H1 (cell line): ENCODE measurements around the gene TAX1BP1. TPM values are rescaled to one million over a fixed set of nuclear protein-coding genes. Genes with fewer than 3 reads are reported as not detected.
A peak's percentile ranks its signal among the peaks of the same experiment; 100 is the strongest.

Experiments used
- CTCF ChIA-PET: fragments of 300-600 bp; sonication (Branson Sonifier 250); formaldehyde crosslinking; loops from one replicate; lab custom pipeline; 2021; ENCODE audit not compliant: partially characterized antibody; lab: Charles Lee
- POLR2A ChIA-PET: fragments of 300-600 bp; sonication (Branson Sonifier 250); formaldehyde crosslinking; loops from one replicate; lab custom pipeline; 2021; ENCODE audit warnings: inconsistent platforms; ENCODE audit not compliant: partially characterized antibody; lab: Charles Lee
- DNase-seq, 2 experiments: peaks; one replicate each; pipeline versions ENCODE4 v3.0.0 to v3.0.0-alpha.2; 2010 to 2022; ENCODE audit warnings: low spot score in 2 of 2, low read depth in 1 of 2, mixed read lengths in 1 of 2
- FAIRE-seq: peaks from 2 replicates; lab custom pipeline; 2011; peaks lifted over from hg19 to GRCh38; lab: Jason Lieb, UNC
- H2AFZ ChIP-seq: 2 replicates; pipeline ENCODE4 v1.8.1; 2012; ENCODE audit warnings: low read length, inconsistent platforms
- H2AK5ac ChIP-seq: 2 replicates; pipeline ENCODE4 v1.6.1; 2013; ENCODE audit warnings: low read depth, low read length
- H2BK120ac ChIP-seq: replicated peaks from 2 replicates; pipeline ENCODE3; 2013; ENCODE audit warnings: low read depth, low read length, inconsistent platforms
- H2BK12ac ChIP-seq: 2 replicates; pipeline ENCODE4 v1.6.1; 2013; ENCODE audit warnings: low read depth, low read length
- H2BK15ac ChIP-seq: 2 replicates; pipeline ENCODE4 v1.6.1; 2013; ENCODE audit warnings: low read length
- H2BK20ac ChIP-seq: 2 replicates; pipeline ENCODE4 v1.6.1; 2013; ENCODE audit warnings: low read length
- H2BK5ac ChIP-seq: 2 replicates; pipeline ENCODE4 v1.6.1; 2013; ENCODE audit warnings: low read depth, low read length
- H3K14ac ChIP-seq: 2 replicates; pipeline ENCODE4 v1.6.1; 2013; ENCODE audit warnings: inconsistent platforms; ENCODE audit not compliant: insufficient read length
- H3K18ac ChIP-seq: 2 replicates; pipeline ENCODE4 v1.6.1; 2013; ENCODE audit warnings: low read length; ENCODE audit errors: extremely low read depth
- H3K23ac ChIP-seq: 2 replicates; pipeline ENCODE4 v1.6.1; 2013; ENCODE audit warnings: inconsistent platforms; ENCODE audit not compliant: insufficient read length
- H3K23me2 ChIP-seq: 2 replicates; pipeline ENCODE4 v1.6.1; 2013; ENCODE audit warnings: low read depth, low read length
- H3K27ac ChIP-seq: 2 replicates; pipeline ENCODE4 v1.6.1; 2011; ENCODE audit warnings: low read depth, low read length, inconsistent platforms
- H3K27me3 ChIP-seq, 4 experiments: replicated peaks in 1 of 4; 1 replicate in 1 of 4; 2 replicates in 3 of 4; pipeline versions ENCODE4 v1.6.1 to v1.8.1; 2011 to 2013; ENCODE audit warnings: low read length in 3 of 4, mild to moderate bottlenecking in 3 of 4, inconsistent platforms in 2 of 4, mixed read lengths in 2 of 4, moderate library complexity in 1 of 4; ENCODE audit not compliant: control insufficient read depth in 3 of 4, insufficient read depth in 3 of 4; ENCODE audit errors: extremely low read depth in 1 of 4
- H3K36me3 ChIP-seq, 4 experiments: 2 replicates each; pipeline versions ENCODE4 v1.6.1 to v1.8.1; 2011 to 2013; ENCODE audit warnings: mild to moderate bottlenecking in 4 of 4, low read length in 3 of 4, moderate library complexity in 2 of 4, control low read depth in 1 of 4, inconsistent platforms in 1 of 4; ENCODE audit not compliant: insufficient read depth in 4 of 4, control insufficient read depth in 2 of 4
- H3K4ac ChIP-seq: replicated peaks from 2 replicates; pipeline ENCODE3; 2013; ENCODE audit warnings: low read length, low read depth, mixed read lengths, inconsistent platforms; ENCODE audit not compliant: insufficient read length
- H3K4me1 ChIP-seq, 4 experiments: replicated peaks in 1 of 4; 1 replicate in 1 of 4; 2 replicates in 3 of 4; pipeline versions ENCODE4 v1.6.1 to v1.8.1; 2011 to 2013; ENCODE audit warnings: low read length in 3 of 4, inconsistent platforms in 2 of 4, mixed read lengths in 1 of 4; ENCODE audit not compliant: insufficient read depth in 4 of 4, control insufficient read depth in 3 of 4
- H3K4me2 ChIP-seq, 2 experiments: 2 replicates each; pipeline versions ENCODE4 v1.6.1 to v1.8.1; 2011 to 2013; ENCODE audit warnings: low read depth in 2 of 2, low read length in 2 of 2, control low read depth in 1 of 2, inconsistent platforms in 1 of 2, mild to moderate bottlenecking in 1 of 2; ENCODE audit not compliant: insufficient read depth in 1 of 2
- H3K4me3 ChIP-seq, 4 experiments: fragments of 200-600, 300-600 bp in 1 of 4; sonication (generic), shearing (Covaris generic), sonication (Bioruptor Twin) in 1 of 4; 2 replicates each; pipeline versions ENCODE4 v1.5.1 to v1.8.1; 2011 to 2016; ENCODE audit warnings: low read length in 4 of 4, low read depth in 3 of 4, control low read depth in 2 of 4, inconsistent platforms in 2 of 4, mild to moderate bottlenecking in 2 of 4, mixed read lengths in 1 of 4, moderate library complexity in 1 of 4; ENCODE audit not compliant: insufficient read depth in 2 of 4; ENCODE audit errors: extremely low read depth in 1 of 4
- H3K56ac ChIP-seq: replicated peaks from 2 replicates; pipeline ENCODE3; 2013; ENCODE audit warnings: low read depth, mild to moderate bottlenecking, mixed read lengths, low read length, inconsistent platforms; ENCODE audit not compliant: insufficient read length
- H3K79me1 ChIP-seq: 2 replicates; pipeline ENCODE4 v1.6.1; 2013; ENCODE audit warnings: low read depth, low read length, control low read depth
- H3K79me2 ChIP-seq, 2 experiments: 2 replicates each; pipeline versions ENCODE4 v1.6.1 to v1.8.1; 2012 to 2013; ENCODE audit warnings: low read length in 2 of 2, mild to moderate bottlenecking in 2 of 2, inconsistent platforms in 1 of 2; ENCODE audit not compliant: insufficient read depth in 2 of 2, control insufficient read depth in 1 of 2
- H3K9ac ChIP-seq, 4 experiments: replicated peaks in 1 of 4; 1 replicate in 1 of 4; 2 replicates in 3 of 4; pipeline versions ENCODE4 v1.6.1 to v1.8.1; 2011 to 2013; ENCODE audit warnings: low read depth in 3 of 4, low read length in 3 of 4, control low read depth in 2 of 4, mild to moderate bottlenecking in 2 of 4, moderate library complexity in 2 of 4, inconsistent platforms in 1 of 4; ENCODE audit errors: extremely low read depth in 1 of 4
- H3K9me3 ChIP-seq, 2 experiments: 2 replicates each; pipeline versions ENCODE4 v1.6.1 to v1.8.1; 2012 to 2013; ENCODE audit warnings: mild to moderate bottlenecking in 2 of 2, moderate library complexity in 2 of 2, control low read depth in 1 of 2, inconsistent platforms in 1 of 2, low read depth in 1 of 2, low read length in 1 of 2, mixed read lengths in 1 of 2; ENCODE audit not compliant: insufficient read depth in 2 of 2
- H4K20me1 ChIP-seq, 2 experiments: replicated peaks in 1 of 2; 2 replicates each; pipeline versions ENCODE3 to v1.8.1; 2011 to 2013; ENCODE audit warnings: inconsistent platforms in 2 of 2, low read length in 2 of 2, mild to moderate bottlenecking in 1 of 2; ENCODE audit not compliant: insufficient read depth in 2 of 2, control insufficient read depth in 1 of 2
- H4K5ac ChIP-seq: 2 replicates; pipeline ENCODE4 v1.6.1; 2013; ENCODE audit warnings: low read length, low read depth, mixed read lengths, inconsistent platforms; ENCODE audit not compliant: insufficient read length
- H4K8ac ChIP-seq: 2 replicates; pipeline ENCODE4 v1.8.0; 2013; ENCODE audit warnings: mild to moderate bottlenecking, moderate library complexity, low read length, inconsistent platforms; ENCODE audit not compliant: insufficient read depth; ENCODE audit errors: extremely low read depth
- H4K91ac ChIP-seq: replicated peaks from 2 replicates; pipeline ENCODE3; 2013; ENCODE audit warnings: low read length, mixed read lengths, inconsistent platforms; ENCODE audit not compliant: insufficient read length
- ASH2L ChIP-seq: fragments of 200-600, 300-600 bp; sonication (generic); IDR thresholded peaks from one replicate; pipeline ENCODE4 v1.7.1; 2017; ENCODE audit warnings: low read length
- BACH1 ChIP-seq: IDR thresholded peaks from 2 replicates; pipeline ENCODE4 v1.6.1; 2012; ENCODE audit warnings: low read length, improper control_type of control experiment
- MAFK ChIP-seq: IDR thresholded peaks from 2 replicates; pipeline ENCODE4 v1.6.1; 2012; ENCODE audit warnings: low read depth, mild to moderate bottlenecking, improper control_type of control experiment, low read length
- NANOG ChIP-seq: IDR thresholded peaks from 2 replicates; pipeline ENCODE4 v1.6.1; 2011; ENCODE audit warnings: low read length, low read depth, mild to moderate bottlenecking, inconsistent platforms; ENCODE audit not compliant: insufficient read depth, poor library complexity, severe bottlenecking
- NRF1 ChIP-seq: IDR thresholded peaks from 2 replicates; pipeline ENCODE4 v1.6.1; 2011; ENCODE audit warnings: mild to moderate bottlenecking, low read depth, low read length, improper control_type of control experiment
- POLR2AphosphoS5 ChIP-seq: IDR thresholded peaks from 2 replicates; pipeline ENCODE4 v1.6.1; 2011; ENCODE audit warnings: low read depth, low read length
- RFX5 ChIP-seq: IDR thresholded peaks from 2 replicates; pipeline ENCODE4 v1.6.1; 2011; ENCODE audit warnings: low read depth, low read length, improper control_type of control experiment, borderline replicate concordance
- SP1 ChIP-seq: IDR thresholded peaks from 2 replicates; pipeline ENCODE4 v1.6.1; 2011; ENCODE audit warnings: low read depth, low read length
- SP4 ChIP-seq: IDR thresholded peaks from 2 replicates; pipeline ENCODE4 v1.6.1; 2012; ENCODE audit warnings: low read length, inconsistent platforms
- TAF7 ChIP-seq: optimal IDR thresholded peaks from 2 replicates; pipeline ENCODE3; 2011; ENCODE audit warnings: low read depth, mild to moderate bottlenecking, inconsistent platforms, low read length, moderate library complexity, borderline replicate concordance
- TBP ChIP-seq: IDR thresholded peaks from 2 replicates; pipeline ENCODE4 v1.6.1; 2011; ENCODE audit warnings: low read depth, low read length, improper control_type of control experiment
- TEAD4 ChIP-seq: IDR thresholded peaks from 2 replicates; pipeline ENCODE4 v1.6.1; 2012; ENCODE audit warnings: low read depth, low read length, inconsistent platforms, mixed read lengths
- YY1 ChIP-seq: IDR thresholded peaks from 2 replicates; pipeline ENCODE4 v1.6.1; 2011; ENCODE audit warnings: low read depth, mild to moderate bottlenecking, low read length
- WGBS, 2 experiments: shearing (Covaris generic) in 1 of 2; methylation state at CpG; one replicate each; pipeline versions ENCODE4 v1.1.6 to v1.1.7; 2013 to 2015; ENCODE audit warnings: low lambda C conversion rate in 2 of 2, mixed read lengths in 2 of 2, inconsistent platforms in 1 of 2, low coverage in 1 of 2, missing lambda C conversion rate in 1 of 2; ENCODE audit not compliant: insufficient replicate concordance in 2 of 2, insufficient coverage in 1 of 2, insufficient read length in 1 of 2; ENCODE audit errors: extremely low coverage in 1 of 2, missing lambda C conversion rate in 1 of 2; 5-methylcytosine and 5-hydroxymethylcytosine counted together
- polyA plus RNA-seq, 7 experiments: library from polyadenylated mRNA; depleted of rRNA in 3 of 7; stranded (reverse) in 5 of 7; unstranded in 2 of 7; fragments of >200 nt in 5 of 7; fragments of 200-250 nt in 2 of 7; gene quantifications; 1 replicate in 5 of 7; 2 replicates in 1 of 7; 4 replicates in 1 of 7; pipeline versions ENCODE4 v1.2.1 to v1.2.3, GENCODE V29; 2011 to 2013; ENCODE audit warnings: missing spikeins in 2 of 7, mixed read lengths in 2 of 7
- total RNA-seq: library from RNA; stranded (reverse); fragmentation: NEBNext Ultra II Directional; extraction: Animal tissue kit (Norgen Biotek cat#: 25700); gene quantifications from 2 replicates; pipeline ENCODE4 v1.2.1, GENCODE V29; 2021

The TAX1BP1 gene
- total and polyA plus RNA-seq, 2 of the 8 experiments (the other 6 are each of a cell fraction or from before 2014, with no cell fraction given): 56.0 to 62.7 TPM

DNA sequence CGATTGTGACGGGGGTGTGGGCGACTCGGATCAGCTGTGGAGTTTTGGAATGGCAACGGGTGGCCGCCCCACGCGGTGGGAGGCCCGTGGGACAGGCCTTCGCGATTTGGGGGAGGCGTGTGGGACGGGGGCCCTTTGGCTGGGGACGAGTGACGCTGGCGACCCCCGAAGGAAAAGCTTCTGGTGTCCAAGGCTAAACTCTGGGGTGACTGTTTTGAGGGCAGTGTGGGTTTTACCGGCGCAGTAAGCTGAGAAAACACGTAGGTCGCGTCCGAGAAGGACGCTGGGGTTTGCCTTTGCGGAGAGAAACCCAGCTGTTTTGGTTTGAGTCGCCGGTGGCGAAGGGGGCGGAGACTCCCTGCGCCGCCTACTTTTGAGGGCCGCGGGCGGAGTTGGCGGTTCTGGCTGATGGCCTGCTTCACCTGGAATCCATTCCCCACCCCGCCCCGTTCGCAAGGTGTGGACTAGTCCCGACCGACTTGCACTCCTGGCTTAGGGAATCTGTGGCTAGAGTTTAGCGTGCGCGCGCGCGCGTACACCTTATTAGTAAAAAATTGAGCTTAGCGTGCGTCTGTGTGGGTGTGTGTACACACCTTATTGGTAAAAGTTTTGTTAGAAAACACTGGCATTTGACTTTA, 606 bp downstream of the TAX1BP1 start:
- Histone ChIP-seq H4K20me1 (peaks cover 0 to 1% of the 10 kb centered on the region in 2 experiments), H2BK20ac (no peak overlapping the region), H3K27ac (peak overlapping the region; percentile 86), H3K4me3 (peak overlapping the region; percentile 90 to 98 (median 92)), H3K4me1 (peaks cover 0 to 4% (median 1%) of the 10 kb centered on the region in 4 experiments; a peak in 2 of 7 replicates), H3K27me3 (no peaks in the 10 kb centered on the region), H2AK5ac (no peak overlapping the region), H3K79me1 (no peaks in the 10 kb centered on the region), H2BK12ac (no peak overlapping the region), H3K4ac (peak overlapping the region; percentile 81), H2BK5ac (peak overlapping the region; percentile 88), H2BK15ac (0 out of 2 replicates have a peak overlapping the region, but pooled peaks have one; percentile 29), H4K91ac (peak overlapping the region; percentile 60), H2BK120ac (no peak overlapping the region), H3K9ac (peak overlapping the region; percentile 81 to 94 (median 91)), H4K5ac (peak overlapping the region; percentile 64), H4K8ac (peak overlapping the region; percentile 94; the same call in 1 of the 2 replicates), H3K4me2 (peak overlapping the region; percentile 82 to 83), H3K23me2 (no peaks in the 10 kb centered on the region; the same call in 1 of the 2 replicates), H3K9me3 (no peaks in the 10 kb centered on the region), H3K36me3 (no peaks in the 10 kb centered on the region), H3K18ac (peak overlapping the region; percentile 44), H3K56ac (peak overlapping the region; percentile 86), H3K23ac (no peak overlapping the region), H3K79me2 (peaks cover 0 to 38% of the 10 kb centered on the region in 2 experiments; a peak in 3 of 4 replicates), H2AFZ (peak overlapping the region; percentile 66; the same call in 1 of the 2 replicates), H3K14ac (peak overlapping the region; percentile 45)
- ChIA-PET POLR2A (interaction anchor here (0.6 to 2.5 kb wide), 8 partner anchors 14 to 299 kb away, joined by 3 to 10 read pairs (median 3); no protein-coding TSS in a partner anchor), CTCF (interaction anchor here (0.6 to 2.0 kb wide), 5 partner anchors 45 to 356 kb away, joined by 3 to 5 read pairs (median 3); no protein-coding TSS in a partner anchor)
- DNase-seq (peak; percentile 70 to 91), FAIRE-seq (no peak)
- WGBS, 2 experiments: 1% methylated on average over 36 of the region's 49 CpGs; no CpG with 5 or more reads in 1 of the 2 experiments
- TF ChIP-seq SP4 (no peak), TBP (peak; percentile 62; the same call in 1 of the 2 replicates), ASH2L (peak; percentile 63), POLR2AphosphoS5 (0 out of 2 replicates have a peak, but pooled peaks have one; percentile 71), NANOG (peak; percentile 14), TAF7 (no peak), SP1 (no peak), BACH1 (0 out of 2 replicates have a peak, but pooled peaks have one; percentile 42), MAFK (no peak), YY1 (0 out of 2 replicates have a peak, but pooled peaks have one; percentile 6), RFX5 (0 out of 2 replicates have a peak, but pooled peaks have one; percentile 21), TEAD4 (0 out of 2 replicates have a peak, but pooled peaks have one; percentile 49), NRF1 (no peak)
